ENCODE measurements around the gene MUC5B. TPM values are rescaled to one million over a fixed set of nuclear protein-coding genes. Genes with fewer than 3 reads are reported as not detected.

MUC5B gene
- total and polyA plus RNA-seq, 9 donors, result 0.01 to 0.33 (median 0.04) TPM; not detected in 2

GRCh38 chr11:1278766-1279673, 56.2 kb downstream of the MUC5B start:
- DNase-seq, result no peak
- WGBS (ENCODE audit: insufficient coverage), result 91% methylated on average over 30 of the region's 40 CpGs
- H3K36me3 ChIP-seq (ENCODE audit: control insufficient read depth, insufficient read depth, low read length), result peaks cover 70% of the 10 kb centered on the region

GRCh38 chr11:1279674-1280055, 56.8 kb downstream of the MUC5B start:
- Histone ChIP-seq H3K4me3 (ENCODE audit: low read length) (no peak overlapping the region), H3K27ac (ENCODE audit: low read length) (no peak overlapping the region), H3K9me3 (replicated peaks; ENCODE audit: control insufficient read depth, low read depth, low read length) (no peaks in the 10 kb centered on the region), H3K4me1 (ENCODE audit: control insufficient read depth, insufficient read depth, low read length) (no peaks in the 10 kb centered on the region), H3K27me3 (ENCODE audit: control insufficient read depth, insufficient read depth, low read length) (no peaks in the 10 kb centered on the region), H3K36me3 (ENCODE audit: control insufficient read depth, insufficient read depth, low read length) (peaks cover 72% of the 10 kb centered on the region)
- WGBS (ENCODE audit: insufficient coverage), result 89% methylated on average over 12 of the region's 14 CpGs
- DNase-seq, result no peak

More at GRCh38 chr11:1278766-1279673, 56.2 kb downstream of the MUC5B start:
- H3K27me3 ChIP-seq (ENCODE audit: control insufficient read depth, insufficient read depth, low read length), result no peaks in the 10 kb centered on the region
- no peaks in the 10 kb centered on the region for H3K9me3 ChIP-seq (replicated peaks; ENCODE audit: control insufficient read depth, low read depth, low read length)
- H3K27ac ChIP-seq (ENCODE audit: low read length), result no peak overlapping the region
- H3K4me1 ChIP-seq (ENCODE audit: control insufficient read depth, insufficient read depth, low read length), result no peaks in the 10 kb centered on the region
- no peak overlapping the region for H3K4me3 ChIP-seq (ENCODE audit: low read length)

- Histone ChIP-seq H3K4me1 (ENCODE audit: control insufficient read depth, insufficient read depth, low read length) (no peaks in the 10 kb centered on the region), H3K4me3 (ENCODE audit: low read length) (no peak overlapping the region), H3K27ac (ENCODE audit: low read length) (no peak overlapping the region), H3K27me3 (ENCODE audit: control insufficient read depth, insufficient read depth, low read length) (no peaks in the 10 kb centered on the region), H3K36me3 (ENCODE audit: control insufficient read depth, insufficient read depth, low read length) (peaks cover 73% of the 10 kb centered on the region), H3K9me3 (replicated peaks; ENCODE audit: control insufficient read depth, low read depth, low read length) (no peaks in the 10 kb centered on the region)
- 90% methylated on average over 37 of the region's 46 CpGs for WGBS (ENCODE audit: insufficient coverage)
- no peak for DNase-seq
Observed at GRCh38 chr11:1280116-1281035, 57.5 kb downstream of the MUC5B start.

GRCh38 chr11:1281326-1281973, 58.6 kb downstream of the MUC5B start:
- no peak for DNase-seq
- Histone ChIP-seq H3K36me3 (ENCODE audit: control insufficient read depth, insufficient read depth, low read length) (peaks cover 74% of the 10 kb centered on the region), H3K4me3 (ENCODE audit: low read length) (no peak overlapping the region), H3K27me3 (ENCODE audit: control insufficient read depth, insufficient read depth, low read length) (no peaks in the 10 kb centered on the region), H3K9me3 (replicated peaks; ENCODE audit: control insufficient read depth, low read depth, low read length) (no peaks in the 10 kb centered on the region), H3K27ac (ENCODE audit: low read length) (no peak overlapping the region), H3K4me1 (ENCODE audit: control insufficient read depth, insufficient read depth, low read length) (no peaks in the 10 kb centered on the region)
- WGBS (ENCODE audit: insufficient coverage), result 81% methylated on average over 30 of the region's 33 CpGs

- no peak overlapping the region for H3K4me3 ChIP-seq (ENCODE audit: low read length)
- H3K27me3 ChIP-seq (ENCODE audit: control insufficient read depth, insufficient read depth, low read length), result no peaks in the 10 kb centered on the region
- WGBS (ENCODE audit: insufficient coverage), result 26% methylated on average over 3 of the region's 3 CpGs
- no peaks in the 10 kb centered on the region for H3K9me3 ChIP-seq (replicated peaks; ENCODE audit: control insufficient read depth, low read depth, low read length)
- H3K36me3 ChIP-seq (ENCODE audit: control insufficient read depth, insufficient read depth, low read length), result peaks cover 74% of the 10 kb centered on the region
- DNase-seq, result no peak
- H3K4me1 ChIP-seq (ENCODE audit: control insufficient read depth, insufficient read depth, low read length), result no peaks in the 10 kb centered on the region
- H3K27ac ChIP-seq (ENCODE audit: low read length), result no peak overlapping the region
Observed at GRCh38 chr11:1281974-1282365, 59.1 kb downstream of the MUC5B start.

GRCh38 chr11:1283091-1283511, 60.2 kb downstream of the MUC5B start:
- no peaks in the 10 kb centered on the region for H3K27me3 ChIP-seq (ENCODE audit: control insufficient read depth, insufficient read depth, low read length)
- no peak overlapping the region for H3K27ac ChIP-seq (ENCODE audit: low read length)
- no peaks in the 10 kb centered on the region for H3K9me3 ChIP-seq (replicated peaks; ENCODE audit: control insufficient read depth, low read depth, low read length)
- peaks cover 73% of the 10 kb centered on the region for H3K36me3 ChIP-seq (ENCODE audit: control insufficient read depth, insufficient read depth, low read length)
- H3K4me3 ChIP-seq (ENCODE audit: low read length), result no peak overlapping the region
- WGBS (ENCODE audit: insufficient coverage), result 93% methylated on average over 17 of the region's 18 CpGs
- H3K4me1 ChIP-seq (ENCODE audit: control insufficient read depth, insufficient read depth, low read length), result no peaks in the 10 kb centered on the region
- no peak for DNase-seq

GRCh38 chr11:1283906-1284305, 61.0 kb downstream of the MUC5B start:
- Histone ChIP-seq H3K27me3 (ENCODE audit: control insufficient read depth, insufficient read depth, low read length) (no peaks in the 10 kb centered on the region), H3K36me3 (ENCODE audit: control insufficient read depth, insufficient read depth, low read length) (peaks cover 80% of the 10 kb centered on the region), H3K9me3 (replicated peaks; ENCODE audit: control insufficient read depth, low read depth, low read length) (no peaks in the 10 kb centered on the region), H3K4me3 (ENCODE audit: low read length) (no peak overlapping the region), H3K4me1 (ENCODE audit: control insufficient read depth, insufficient read depth, low read length) (no peaks in the 10 kb centered on the region), H3K27ac (ENCODE audit: low read length) (no peak overlapping the region)
- WGBS (ENCODE audit: insufficient coverage), result 86% methylated on average over 7 of the region's 8 CpGs
- no peak for DNase-seq

- 95% methylated on average over 23 of the region's 23 CpGs for whole genome bisulfite sequencing (ENCODE audit: insufficient coverage)
Observed at GRCh38 chr11:1285316-1285744, 62.5 kb downstream of the MUC5B start.

GRCh38 chr11:1285876-1286275, 63.0 kb downstream of the MUC5B start:
- H3K4me3 ChIP-seq (ENCODE audit: low read length), result no peak overlapping the region
- no peaks in the 10 kb centered on the region for H3K4me1 ChIP-seq (ENCODE audit: control insufficient read depth, insufficient read depth, low read length)
- no peaks in the 10 kb centered on the region for H3K27me3 ChIP-seq (ENCODE audit: control insufficient read depth, insufficient read depth, low read length)
- WGBS (ENCODE audit: insufficient coverage), result 86% methylated on average over 6 of the region's 17 CpGs
- H3K27ac ChIP-seq (ENCODE audit: low read length), result no peak overlapping the region
- H3K36me3 ChIP-seq (ENCODE audit: control insufficient read depth, insufficient read depth, low read length), result peaks cover 80% of the 10 kb centered on the region
- H3K9me3 ChIP-seq (replicated peaks; ENCODE audit: control insufficient read depth, low read depth, low read length), result no peaks in the 10 kb centered on the region
- no peak for DNase-seq

More at GRCh38 chr11:1285316-1285744, 62.5 kb downstream of the MUC5B start:
- Histone ChIP-seq H3K36me3 (ENCODE audit: control insufficient read depth, insufficient read depth, low read length) (peaks cover 80% of the 10 kb centered on the region), H3K9me3 (replicated peaks; ENCODE audit: control insufficient read depth, low read depth, low read length) (no peaks in the 10 kb centered on the region), H3K4me1 (ENCODE audit: control insufficient read depth, insufficient read depth, low read length) (no peaks in the 10 kb centered on the region), H3K4me3 (ENCODE audit: low read length) (no peak overlapping the region), H3K27me3 (ENCODE audit: control insufficient read depth, insufficient read depth, low read length) (no peaks in the 10 kb centered on the region), H3K27ac (ENCODE audit: low read length) (no peak overlapping the region)
- no peak for DNase-seq

Data from muscle of leg (tissue), 11 donors.